ENCODE data around the gene R3HDM2. TPM values are rescaled to one million over a fixed set of nuclear protein-coding genes. Genes with fewer than 3 reads are reported as not detected.
"Not testable (repeated sequence)": the region's sequence is repeated elsewhere in the genome, so short reads cannot be mapped to it uniquely, and the experiment has no call there.

Gene R3HDM2
- total RNA-seq, 4 donors from 2014 or later = 26.3 to 56.9 (median 33.3) TPM

GRCh38 chr12:57441846-57442427 lies 11.1 kb upstream of the R3HDM2 start:
- TF ChIP-seq, protein P1, sequence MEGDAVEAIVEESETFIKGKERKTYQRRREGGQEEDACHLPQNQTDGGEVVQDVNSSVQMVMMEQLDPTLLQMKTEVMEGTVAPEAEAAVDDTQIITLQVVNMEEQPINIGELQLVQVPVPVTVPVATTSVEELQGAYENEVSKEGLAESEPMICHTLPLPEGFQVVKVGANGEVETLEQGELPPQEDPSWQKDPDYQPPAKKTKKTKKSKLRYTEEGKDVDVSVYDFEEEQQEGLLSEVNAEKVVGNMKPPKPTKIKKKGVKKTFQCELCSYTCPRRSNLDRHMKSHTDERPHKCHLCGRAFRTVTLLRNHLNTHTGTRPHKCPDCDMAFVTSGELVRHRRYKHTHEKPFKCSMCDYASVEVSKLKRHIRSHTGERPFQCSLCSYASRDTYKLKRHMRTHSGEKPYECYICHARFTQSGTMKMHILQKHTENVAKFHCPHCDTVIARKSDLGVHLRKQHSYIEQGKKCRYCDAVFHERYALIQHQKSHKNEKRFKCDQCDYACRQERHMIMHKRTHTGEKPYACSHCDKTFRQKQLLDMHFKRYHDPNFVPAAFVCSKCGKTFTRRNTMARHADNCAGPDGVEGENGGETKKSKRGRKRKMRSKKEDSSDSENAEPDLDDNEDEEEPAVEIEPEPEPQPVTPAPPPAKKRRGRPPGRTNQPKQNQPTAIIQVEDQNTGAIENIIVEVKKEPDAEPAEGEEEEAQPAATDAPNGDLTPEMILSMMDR (IDR thresholded peaks at IDR 0.05) = no peak
- TF ChIP-seq POLR2A (IDR thresholded peaks at IDR 0.05) (no peak), EP300 (IDR thresholded peaks at IDR 0.05; ENCODE audit: low read depth) (no peak), POLR2AphosphoS5 (IDR thresholded peaks at IDR 0.05) (no peak)
- Histone ChIP-seq H3K36me3 (no peaks in the 10 kb centered on the region), H3K9me3 (no peaks in the 10 kb centered on the region), H3K27ac (no peak overlapping the region), H3K4me3 (no peak overlapping the region), H3K4me1 (no peaks in the 10 kb centered on the region), H3K27me3 (no peaks in the 10 kb centered on the region)
- in situ Hi-C loops (cut with MboI; ENCODE audit: low pct_ligation_motif_present in 1 of 4, low pct_unique_long_range_greater_than_20kb in 1 of 4, low sequenced_read_pairs in 3 of 4) (loop anchor here in 3 of 4 donors (10.0 to 25.0 kb wide), 2 partner anchors 130 to 147 kb away; no protein-coding TSS in a partner anchor), intact Hi-C loops (cut with DNase I; ENCODE audit: low total_unique reads) (no loop called here)
- WGBS, 2 donors (ENCODE audit: low coverage in 1 of 2) = 85% methylated on average over 1 of the region's 1 CpG; no CpG with 5 or more reads in 1 of the 2 donors
- no peak for DNase-seq

GRCh38 chr12:57441393-57441792 lies 10.6 kb upstream of the R3HDM2 start:
- H3K9me3 ChIP-seq; H3K4me1 ChIP-seq; H3K27me3 ChIP-seq; DNase-seq; intact Hi-C loops (cut with DNase I; ENCODE audit: low total_unique reads); H3K4me3 ChIP-seq; H3K27ac ChIP-seq; H3K36me3 ChIP-seq: not testable (repeated sequence)
- WGBS, 2 donors (ENCODE audit: low coverage in 1 of 2) = 85 to 88% methylated on average over 2 of the region's 2 CpGs
- in situ Hi-C loops (cut with MboI; ENCODE audit: low pct_ligation_motif_present in 1 of 4, low pct_unique_long_range_greater_than_20kb in 1 of 4, low sequenced_read_pairs in 3 of 4) = loop anchor here in 3 of 4 donors (10.0 to 25.0 kb wide), 2 partner anchors 129 to 147 kb away; no protein-coding TSS in a partner anchor

DNA sequence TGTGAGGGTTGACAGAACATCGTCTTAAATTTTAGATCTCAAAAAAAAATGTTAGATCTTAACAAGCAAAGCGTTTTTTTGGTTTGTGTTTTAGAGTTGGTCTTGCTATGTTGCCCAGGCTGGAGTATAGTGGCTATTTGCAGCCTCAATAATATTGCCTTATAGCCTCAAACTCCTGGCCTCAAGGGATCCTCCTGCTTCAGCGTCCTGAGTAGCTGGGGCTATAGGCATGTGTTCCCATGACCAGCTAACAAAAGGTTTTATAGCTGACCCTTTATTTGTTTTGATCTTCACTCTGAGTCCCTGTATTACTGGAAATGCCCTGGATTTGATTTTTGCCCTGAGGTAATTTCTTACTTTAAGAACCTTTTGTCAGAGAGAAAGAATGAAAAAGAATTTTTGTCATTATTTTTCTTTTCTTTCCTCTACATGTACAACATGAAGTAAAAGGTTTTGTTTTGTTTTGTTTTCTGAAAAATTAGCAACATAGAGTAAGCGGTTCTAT lies 9.0 kb upstream of the R3HDM2 start:
- in situ Hi-C loops (cut with MboI; ENCODE audit: low pct_ligation_motif_present in 1 of 4, low pct_unique_long_range_greater_than_20kb in 1 of 4, low sequenced_read_pairs in 3 of 4) (loop anchor here in 3 of 4 donors (10.0 to 25.0 kb wide), 2 partner anchors 128 to 145 kb away; no protein-coding TSS in a partner anchor), intact Hi-C loops (cut with DNase I; ENCODE audit: low total_unique reads) (no loop called here)
- H3K4me1 ChIP-seq = no peaks in the 10 kb centered on the region
- TF ChIP-seq, protein P1 (IDR thresholded peaks at IDR 0.05) = no peak
- no peak for TF ChIP-seq POLR2AphosphoS5 (IDR thresholded peaks at IDR 0.05)
- no peak for TF ChIP-seq EP300 (IDR thresholded peaks at IDR 0.05; ENCODE audit: low read depth)
- no peak for TF ChIP-seq POLR2A (IDR thresholded peaks at IDR 0.05)
- no peak overlapping the region for H3K4me3 ChIP-seq
- no peaks in the 10 kb centered on the region for H3K36me3 ChIP-seq
- no peak overlapping the region for H3K27ac ChIP-seq
- 77 to 85% methylated on average over 4 of the region's 4 CpGs for WGBS, 2 donors (ENCODE audit: low coverage in 1 of 2)
- no peaks in the 10 kb centered on the region for H3K9me3 ChIP-seq
- no peak for DNase-seq
- no peaks in the 10 kb centered on the region for H3K27me3 ChIP-seq

GRCh38 chr12:57438400-57438799 lies 7.6 kb upstream of the R3HDM2 start:
- WGBS, 2 donors (ENCODE audit: low coverage in 1 of 2) = 20 to 56% methylated on average over 1 of the region's 1 CpG
- Histone ChIP-seq H3K4me1 (no peaks in the 10 kb centered on the region), H3K27ac (no peak overlapping the region), H3K4me3 (no peak overlapping the region), H3K9me3 (no peaks in the 10 kb centered on the region), H3K36me3 (no peaks in the 10 kb centered on the region), H3K27me3 (no peaks in the 10 kb centered on the region)
- TF ChIP-seq EP300 (IDR thresholded peaks at IDR 0.05; ENCODE audit: low read depth) = no peak
- no peak for TF ChIP-seq POLR2A (IDR thresholded peaks at IDR 0.05)
- no peak for TF ChIP-seq POLR2AphosphoS5 (IDR thresholded peaks at IDR 0.05)
- TF ChIP-seq, protein P1 (IDR thresholded peaks at IDR 0.05) = no peak
- intact Hi-C loops (cut with DNase I; ENCODE audit: low total_unique reads) = no loop called here
- in situ Hi-C loops (cut with MboI; ENCODE audit: low pct_ligation_motif_present in 1 of 4, low pct_unique_long_range_greater_than_20kb in 1 of 4, low sequenced_read_pairs in 3 of 4) = loop anchor here in 1 of 4 donors (25.0 kb wide), 1 partner anchor 126 kb away; no protein-coding TSS in a partner anchor
- DNase-seq = no peak

Data from transverse colon (tissue), 4 donors.